ENCODE measurements around the gene RPL21.
"Not testable (repeated sequence)": the region's sequence is repeated elsewhere in the genome, so short reads cannot be mapped to it uniquely, and the experiment has no call there.

DNA sequence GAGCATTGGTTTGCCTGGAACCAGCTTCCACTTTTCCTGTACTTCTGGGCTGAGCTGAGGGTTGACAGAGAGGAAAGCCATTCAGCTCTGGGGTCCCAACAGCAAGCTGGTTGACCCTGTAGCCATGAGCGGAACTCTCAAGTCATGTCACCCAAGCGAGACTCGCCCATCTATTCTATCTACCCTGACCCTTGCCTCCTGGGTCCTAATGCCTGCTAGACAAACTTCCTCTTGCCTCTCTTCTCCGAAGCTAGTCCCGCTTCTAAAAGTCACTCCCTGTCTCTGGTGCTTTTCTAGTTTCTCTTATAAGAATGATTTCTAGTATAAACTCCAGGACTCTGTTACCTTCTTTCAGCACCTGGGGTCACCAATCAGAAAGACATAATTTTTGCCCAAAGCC, 38.0 kb upstream of the RPL21 start:
- TF ChIP-seq, protein P1, sequence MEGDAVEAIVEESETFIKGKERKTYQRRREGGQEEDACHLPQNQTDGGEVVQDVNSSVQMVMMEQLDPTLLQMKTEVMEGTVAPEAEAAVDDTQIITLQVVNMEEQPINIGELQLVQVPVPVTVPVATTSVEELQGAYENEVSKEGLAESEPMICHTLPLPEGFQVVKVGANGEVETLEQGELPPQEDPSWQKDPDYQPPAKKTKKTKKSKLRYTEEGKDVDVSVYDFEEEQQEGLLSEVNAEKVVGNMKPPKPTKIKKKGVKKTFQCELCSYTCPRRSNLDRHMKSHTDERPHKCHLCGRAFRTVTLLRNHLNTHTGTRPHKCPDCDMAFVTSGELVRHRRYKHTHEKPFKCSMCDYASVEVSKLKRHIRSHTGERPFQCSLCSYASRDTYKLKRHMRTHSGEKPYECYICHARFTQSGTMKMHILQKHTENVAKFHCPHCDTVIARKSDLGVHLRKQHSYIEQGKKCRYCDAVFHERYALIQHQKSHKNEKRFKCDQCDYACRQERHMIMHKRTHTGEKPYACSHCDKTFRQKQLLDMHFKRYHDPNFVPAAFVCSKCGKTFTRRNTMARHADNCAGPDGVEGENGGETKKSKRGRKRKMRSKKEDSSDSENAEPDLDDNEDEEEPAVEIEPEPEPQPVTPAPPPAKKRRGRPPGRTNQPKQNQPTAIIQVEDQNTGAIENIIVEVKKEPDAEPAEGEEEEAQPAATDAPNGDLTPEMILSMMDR (IDR thresholded peaks at IDR 0.05): not testable (repeated sequence)
- TF ChIP-seq POLR2A, EP300 (IDR thresholded peaks at IDR 0.05): not testable (repeated sequence)

All from tibial nerve (tissue), 4 donors.